ENCODE measurements around the gene NR2F1.

- no peak for TF ChIP-seq CTCF (IDR thresholded peaks at IDR 0.05; ENCODE audit: poor library complexity, severe bottlenecking)
- TF ChIP-seq MXI1 (conservative IDR thresholded peaks at IDR 0.05; ENCODE audit: poor library complexity, severe bottlenecking) = no peak
- no peak for TF ChIP-seq EZH2 (IDR thresholded peaks at IDR 0.05; ENCODE audit: borderline replicate concordance, insufficient read depth, low read length, poor library complexity, severe bottlenecking)
- TF ChIP-seq REST (IDR thresholded peaks at IDR 0.05; ENCODE audit: borderline replicate concordance) = no peak
- TF ChIP-seq RAD21 (conservative IDR thresholded peaks at IDR 0.05) = no peak
- no peak for TF ChIP-seq TAF1 (IDR thresholded peaks at IDR 0.05; ENCODE audit: low read depth)
- no peak for TF ChIP-seq POLR2AphosphoS5 (IDR thresholded peaks at IDR 0.05)
- TF ChIP-seq SMC3 (conservative IDR thresholded peaks at IDR 0.05; ENCODE audit: poor library complexity) = no peak
Observed at GRCh38 chr5:93591323-93591945, 8.4 kb downstream of the NR2F1 start.
